ENCODE results near the gene L2HGDH.

GRCh38 chr14:50265029-50265428 is 47.0 kb downstream of the L2HGDH start:
- TF ChIP-seq CTCF (conservative IDR thresholded peaks at IDR 0.05) (no peak), ZFX (IDR thresholded peaks at IDR 0.05) (no peak)
